Measurements from ENCODE around the gene TRIP10. TPM values are rescaled to one million over a fixed set of nuclear protein-coding genes. Genes with fewer than 3 reads are reported as not detected.

Gene TRIP10
- polyA plus RNA-seq, 1 donor (not counting 4 experiments of a cell fraction or from before 2014, with no cell fraction given) = 34.8 TPM

- dilution Hi-C loops (cut with MboI; ENCODE audit: extremely low pct_ligation_motif_present, low sequenced_read_pairs) = no loop called here
- no peak overlapping the region for H3K27ac ChIP-seq (ENCODE audit: control insufficient read depth, insufficient read depth, low read length)
- H3K4me2 ChIP-seq (ENCODE audit: control insufficient read depth, extremely low read depth, insufficient read depth, low read depth, low read length) = no peak overlapping the region
- no peaks in the 10 kb centered on the region for H3K36me3 ChIP-seq (ENCODE audit: control insufficient read depth in 2 of 2, extremely low read depth in 1 of 2, insufficient read depth in 2 of 2, low read length in 2 of 2)
- no peaks in the 10 kb centered on the region for H3K4me1 ChIP-seq (ENCODE audit: control insufficient read depth, extremely low read depth, insufficient read depth, low read length)
- no peak for TF ChIP-seq EZH2 (IDR thresholded peaks at IDR 0.05; ENCODE audit: low read length)
- TF ChIP-seq CTCF (optimal IDR thresholded peaks at IDR 0.05 in 1 of 3, IDR thresholded peaks at IDR 0.05 in 1 of 3, conservative IDR thresholded peaks at IDR 0.05 in 1 of 3; ENCODE audit: extremely low read depth in 1 of 3, insufficient read depth in 2 of 3, low read length in 3 of 3) = no peak
- no peak overlapping the region for H3K9ac ChIP-seq (ENCODE audit: control insufficient read depth, extremely low read depth, insufficient read depth, low read length)
- no peak for FAIRE-seq
- no peaks in the 10 kb centered on the region for H3K9me1 ChIP-seq (ENCODE audit: control insufficient read depth, extremely low read depth, insufficient read depth, low read length)
- H3K27me3 ChIP-seq (ENCODE audit: control insufficient read depth, extremely low read depth, insufficient read depth, low read length) = no peaks in the 10 kb centered on the region
- no peak overlapping the region for H3K4me3 ChIP-seq (ENCODE audit: control insufficient read depth in 2 of 3, extremely low read depth in 1 of 3, insufficient read depth in 2 of 3, low read depth in 1 of 3, low read length in 3 of 3)
- no peaks in the 10 kb centered on the region for H3K79me2 ChIP-seq (ENCODE audit: control insufficient read depth, insufficient read depth, low read length)
- no peak for DNase-seq (ENCODE audit: low read depth, low spot score)
- H2AFZ ChIP-seq (ENCODE audit: control insufficient read depth, low read length) = no peak overlapping the region
- H4K20me1 ChIP-seq (ENCODE audit: control insufficient read depth, extremely low read depth, insufficient read depth, low read length) = no peaks in the 10 kb centered on the region
- H3K9me3 ChIP-seq (ENCODE audit: control insufficient read depth, low read depth, low read length) = no peaks in the 10 kb centered on the region
Observed at GRCh38 chr19:6793411-6793810, 53.9 kb downstream of the TRIP10 start.

GRCh38 chr19:6793973-6794372 is 54.5 kb downstream of the TRIP10 start:
- no peaks in the 10 kb centered on the region for H3K36me3 ChIP-seq (ENCODE audit: control insufficient read depth in 2 of 2, extremely low read depth in 1 of 2, insufficient read depth in 2 of 2, low read length in 2 of 2)
- no peaks in the 10 kb centered on the region for H4K20me1 ChIP-seq (ENCODE audit: control insufficient read depth, extremely low read depth, insufficient read depth, low read length)
- no peak overlapping the region for H3K4me3 ChIP-seq (ENCODE audit: control insufficient read depth in 2 of 3, extremely low read depth in 1 of 3, insufficient read depth in 2 of 3, low read depth in 1 of 3, low read length in 3 of 3)
- H3K9me1 ChIP-seq (ENCODE audit: control insufficient read depth, extremely low read depth, insufficient read depth, low read length) = no peaks in the 10 kb centered on the region
- no peaks in the 10 kb centered on the region for H3K79me2 ChIP-seq (ENCODE audit: control insufficient read depth, insufficient read depth, low read length)
- H3K4me2 ChIP-seq (ENCODE audit: control insufficient read depth, extremely low read depth, insufficient read depth, low read depth, low read length) = no peak overlapping the region
- TF ChIP-seq EZH2 (IDR thresholded peaks at IDR 0.05; ENCODE audit: low read length) (no peak), CTCF (optimal IDR thresholded peaks at IDR 0.05 in 1 of 3, IDR thresholded peaks at IDR 0.05 in 1 of 3, conservative IDR thresholded peaks at IDR 0.05 in 1 of 3; ENCODE audit: extremely low read depth in 1 of 3, insufficient read depth in 2 of 3, low read length in 3 of 3) (no peak)
- DNase-seq (ENCODE audit: low read depth, low spot score) (no peak), FAIRE-seq (no peak)
- no peak overlapping the region for H3K9ac ChIP-seq (ENCODE audit: control insufficient read depth, extremely low read depth, insufficient read depth, low read length)
- no peak overlapping the region for H2AFZ ChIP-seq (ENCODE audit: control insufficient read depth, low read length)
- H3K4me1 ChIP-seq (ENCODE audit: control insufficient read depth, extremely low read depth, insufficient read depth, low read length) = no peaks in the 10 kb centered on the region
- H3K27me3 ChIP-seq (ENCODE audit: control insufficient read depth, extremely low read depth, insufficient read depth, low read length) = no peaks in the 10 kb centered on the region
- dilution Hi-C loops (cut with MboI; ENCODE audit: extremely low pct_ligation_motif_present, low sequenced_read_pairs) = no loop called here
- H3K27ac ChIP-seq (ENCODE audit: control insufficient read depth, insufficient read depth, low read length) = no peak overlapping the region
- no peaks in the 10 kb centered on the region for H3K9me3 ChIP-seq (ENCODE audit: control insufficient read depth, low read depth, low read length)
